Stimulated activated CD8-positive, alpha-beta memory T cell treated with anti-CD3 and anti-CD28 coated beads, Interleukin-12 subunit alpha, Interleukin-12 subunit beta, amount 100 ng/mL, for 4 hours (primary cell): ENCODE measurements around the gene LECT2.

Experiments used
- DNase-seq: peaks from one replicate; pipeline ENCODE4 v3.0.0-alpha.2; 2020; ENCODE audit warnings: low read depth

LECT2 gene

DNA sequence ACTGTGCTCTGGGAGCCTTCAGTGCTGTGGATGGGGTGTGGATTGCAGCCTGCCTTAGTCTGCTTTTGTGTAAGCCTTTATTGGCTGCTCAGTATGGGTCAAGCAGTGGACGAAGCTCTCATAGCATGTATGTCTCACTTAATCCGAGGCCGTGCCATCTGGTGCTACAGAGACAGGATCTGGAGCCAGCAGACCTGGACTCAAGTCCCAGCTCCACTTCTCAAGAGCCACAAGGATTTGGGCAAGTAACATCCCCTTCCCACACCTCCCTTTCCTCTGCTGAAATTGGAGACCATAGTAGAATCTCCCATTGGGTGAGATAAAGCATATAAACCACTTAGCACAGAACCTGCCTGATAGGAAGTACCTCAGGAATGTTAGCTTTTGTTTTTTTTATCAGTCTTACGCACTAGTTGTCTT lies 23.4 kb upstream of the LECT2 start:
- no peak for DNase-seq

DNA sequence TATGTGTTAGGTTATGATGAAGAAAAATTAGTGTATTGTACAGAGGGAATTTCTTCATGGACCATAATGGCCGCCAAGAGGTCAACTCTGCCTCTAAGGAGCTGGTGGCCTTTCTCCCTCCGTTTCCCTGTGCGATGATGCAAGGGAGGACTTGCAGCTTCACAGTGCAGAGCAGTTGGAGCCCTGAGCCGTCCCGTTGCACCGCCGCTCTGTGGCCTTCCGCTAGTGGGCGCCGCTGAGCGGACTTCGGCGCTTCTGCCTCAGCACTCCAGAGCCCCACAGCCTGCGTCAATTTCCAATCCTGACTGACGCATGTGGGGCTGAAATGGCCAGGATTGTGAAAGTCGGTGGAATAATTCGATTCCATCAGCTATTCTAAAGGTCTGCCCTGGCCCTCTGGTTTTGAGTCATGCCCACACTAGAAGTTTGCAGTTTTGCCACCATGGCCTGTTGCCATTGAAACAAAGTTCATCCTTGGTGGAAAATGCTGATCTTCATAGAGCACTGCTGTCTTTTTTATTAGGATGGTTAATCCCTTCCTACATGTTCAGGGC lies 22.7 kb upstream of the LECT2 start:
- no peak for DNase-seq

- no peak for DNase-seq
These were observed 21.4 kb upstream of the LECT2 start for GRCh38 chr5:135976216-135976615.

- no peak for DNase-seq
These were observed 20.3 kb upstream of the LECT2 start for GRCh38 chr5:135975122-135975521.

DNA sequence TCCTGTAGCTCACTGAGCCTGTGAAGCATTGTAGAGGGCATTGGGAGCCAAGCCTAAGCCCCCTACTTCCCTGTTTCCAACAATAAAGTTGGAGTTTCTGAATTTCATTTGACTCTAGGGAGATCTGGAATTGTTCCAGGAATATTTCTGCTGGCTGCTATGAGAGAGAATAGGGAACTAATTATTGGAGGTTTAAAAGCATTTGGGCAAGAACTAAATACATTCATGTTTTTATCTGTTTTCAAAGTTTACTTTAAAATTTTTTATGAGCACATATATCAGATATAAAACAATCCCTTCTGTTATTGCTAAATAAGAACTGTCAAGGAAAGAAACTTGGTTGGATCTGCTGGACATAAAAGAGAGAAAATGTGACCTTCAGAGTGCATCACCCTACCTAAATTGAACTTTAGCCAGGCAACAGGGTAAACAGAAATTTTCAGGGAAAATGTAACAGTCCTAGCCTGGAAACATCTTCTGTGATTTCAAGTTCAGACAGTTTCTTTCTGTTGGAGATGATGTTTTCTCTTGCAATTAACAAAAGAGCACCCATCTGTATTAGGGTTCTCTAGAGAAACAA lies 19.3 kb upstream of the LECT2 start:
- DNase-seq, result no peak

DNA sequence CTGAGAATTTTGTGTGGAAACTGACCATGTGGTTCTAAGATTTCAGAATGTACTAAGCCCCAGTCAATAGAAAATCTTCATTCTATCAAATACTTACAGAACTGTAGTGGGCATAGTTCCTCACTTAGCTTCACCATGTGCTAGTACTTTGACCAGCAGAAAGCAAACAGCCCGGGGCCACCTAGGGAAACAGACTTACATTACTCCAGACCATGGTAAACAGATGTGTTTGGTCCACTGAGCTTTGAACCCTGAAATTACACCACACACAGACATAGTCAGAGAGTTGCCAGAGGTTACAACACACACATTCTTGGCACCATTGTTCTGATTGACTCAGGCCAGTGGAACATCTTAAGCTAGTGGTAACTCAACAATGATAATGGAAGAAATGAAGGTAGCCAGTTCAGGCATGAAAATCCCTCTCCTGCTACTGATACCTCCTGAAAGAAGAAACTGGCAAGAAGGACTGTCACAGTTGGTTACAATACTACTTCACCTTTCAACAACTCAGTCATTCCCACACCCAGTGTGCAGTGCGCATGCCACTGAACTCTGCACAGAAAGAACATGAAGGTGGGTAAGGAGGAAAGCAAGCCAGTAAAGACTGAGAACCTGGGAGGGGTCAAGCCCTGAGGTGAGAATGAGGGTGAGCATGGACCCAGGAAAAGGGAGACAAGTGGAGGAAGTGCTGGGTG lies 18.7 kb upstream of the LECT2 start:
- DNase-seq, result no peak

GRCh38 chr5:135971701-135972100 lies 16.9 kb upstream of the LECT2 start:
- no peak for DNase-seq

GRCh38 chr5:135966790-135967189 lies 12.0 kb upstream of the LECT2 start:
- DNase-seq, result no peak

DNA sequence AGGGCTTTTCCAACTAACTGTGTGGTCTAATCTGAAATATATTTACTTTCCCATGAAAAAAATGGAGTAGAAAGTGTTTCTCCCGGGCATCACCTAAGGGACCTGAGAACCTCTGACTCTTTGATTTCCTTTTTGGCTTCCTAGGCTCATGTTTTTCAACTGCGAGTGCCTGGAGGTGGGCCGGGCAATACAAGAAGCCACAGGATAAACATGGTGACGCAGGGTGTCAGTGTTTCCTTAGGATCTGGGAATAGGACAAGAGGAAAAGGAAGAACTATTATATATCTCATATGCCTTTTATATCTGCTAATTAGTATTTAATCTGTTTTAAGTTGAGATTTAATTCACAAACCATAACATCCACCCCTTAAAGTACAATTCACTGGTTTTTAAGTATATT lies 11.4 kb upstream of the LECT2 start:
- no peak for DNase-seq

GRCh38 chr5:135965504-135965903 lies 10.7 kb upstream of the LECT2 start:
- DNase-seq, result no peak

GRCh38 chr5:135964670-135965320 lies 10.0 kb upstream of the LECT2 start:
- no peak for DNase-seq

DNA sequence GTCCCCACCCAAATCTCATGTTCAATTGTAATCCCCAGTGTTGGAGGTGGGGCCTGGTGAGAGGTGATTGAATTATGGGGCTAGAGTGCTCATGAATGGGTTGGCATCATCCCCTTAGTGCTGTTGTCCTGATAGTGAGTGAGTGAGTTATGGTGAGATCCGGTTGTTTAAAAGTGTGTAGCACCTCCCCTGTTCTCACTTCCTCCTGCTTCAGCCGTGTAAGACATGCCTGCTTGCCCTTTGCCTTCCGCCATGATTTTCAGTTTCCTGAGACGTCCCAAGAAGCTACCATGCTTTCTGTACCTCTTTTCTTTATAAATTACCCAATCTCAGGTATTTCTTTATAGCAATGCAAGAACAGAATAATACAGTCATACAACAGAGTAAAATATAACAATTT lies 742 bp upstream of the LECT2 start:
- no peak for DNase-seq

DNA sequence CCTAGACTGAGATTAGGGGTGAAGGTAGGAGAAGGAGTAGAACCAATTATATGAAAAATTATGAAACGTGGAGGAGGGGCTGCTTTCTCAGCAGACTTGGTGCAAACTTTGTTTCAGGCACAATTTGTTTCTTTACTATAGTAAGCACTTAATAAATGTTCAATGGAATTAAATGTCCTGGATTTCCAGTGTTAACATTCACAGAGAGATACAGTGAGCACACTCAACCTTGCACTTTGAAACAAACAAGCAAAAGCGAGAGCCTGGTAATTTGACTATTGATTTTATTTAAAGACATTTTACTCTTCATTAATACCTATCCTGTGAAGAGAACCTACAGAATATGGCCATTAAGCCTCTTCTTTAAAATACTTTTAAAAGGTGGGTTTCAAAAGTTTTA lies 933 bp downstream of the LECT2 start:
- DNase-seq, result no peak

GRCh38 chr5:135952683-135953082 lies 2.1 kb downstream of the LECT2 start:
- DNase-seq, result no peak

GRCh38 chr5:135951807-135952206 lies 3.0 kb downstream of the LECT2 start:
- no peak for DNase-seq

- no peak for DNase-seq
These were observed 3.5 kb downstream of the LECT2 start for GRCh38 chr5:135951257-135951656.

DNA sequence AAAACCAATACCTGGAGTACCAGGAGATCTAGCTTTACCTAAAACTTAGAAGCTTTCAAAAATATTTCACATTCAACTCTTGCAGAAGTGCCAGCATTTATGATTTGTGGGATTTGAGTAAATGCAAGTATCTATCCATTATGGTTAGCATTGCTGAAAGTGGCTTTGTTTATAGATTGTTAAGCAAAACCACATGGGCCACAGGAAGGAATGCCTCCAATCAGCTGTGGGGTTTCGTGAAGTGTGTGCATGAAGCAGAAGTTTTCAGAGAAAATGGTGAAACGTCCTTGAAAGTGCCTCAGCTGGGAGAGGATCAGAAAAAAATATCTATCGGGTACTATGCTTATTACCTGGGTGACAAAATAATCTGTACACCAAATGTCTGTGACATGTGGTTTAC lies 4.2 kb downstream of the LECT2 start:
- no peak for DNase-seq

DNA sequence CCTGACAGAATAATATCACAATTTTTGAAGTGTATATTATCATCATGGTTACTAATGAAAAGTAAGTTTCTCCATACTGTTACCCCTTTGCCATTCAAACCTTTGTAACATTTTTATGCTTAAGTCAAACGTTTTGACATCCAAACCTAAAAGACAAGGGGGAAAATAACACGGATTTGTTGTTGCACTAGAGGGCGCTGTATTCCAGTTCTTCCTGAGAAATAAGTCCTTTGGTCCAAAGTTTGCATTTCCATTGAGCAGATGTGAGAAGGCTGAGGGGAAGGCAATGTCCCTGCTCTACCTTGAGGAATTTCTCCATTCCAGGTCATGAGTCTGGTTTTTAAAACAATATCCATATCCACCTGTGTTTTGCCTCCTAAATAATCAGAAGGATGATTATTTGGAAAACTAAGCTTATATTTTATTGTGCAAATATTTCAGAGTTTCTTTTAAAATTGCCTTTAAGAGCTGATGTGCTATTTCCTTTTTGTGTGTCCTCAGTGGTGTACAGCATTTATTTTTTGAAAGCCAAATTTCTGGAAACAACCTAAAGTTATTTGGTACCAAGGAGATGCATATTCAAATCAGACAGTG lies 9.7 kb downstream of the LECT2 start:
- DNase-seq, result no peak

GRCh38 chr5:135944564-135944963 lies 10.2 kb downstream of the LECT2 start:
- DNase-seq, result no peak

DNA sequence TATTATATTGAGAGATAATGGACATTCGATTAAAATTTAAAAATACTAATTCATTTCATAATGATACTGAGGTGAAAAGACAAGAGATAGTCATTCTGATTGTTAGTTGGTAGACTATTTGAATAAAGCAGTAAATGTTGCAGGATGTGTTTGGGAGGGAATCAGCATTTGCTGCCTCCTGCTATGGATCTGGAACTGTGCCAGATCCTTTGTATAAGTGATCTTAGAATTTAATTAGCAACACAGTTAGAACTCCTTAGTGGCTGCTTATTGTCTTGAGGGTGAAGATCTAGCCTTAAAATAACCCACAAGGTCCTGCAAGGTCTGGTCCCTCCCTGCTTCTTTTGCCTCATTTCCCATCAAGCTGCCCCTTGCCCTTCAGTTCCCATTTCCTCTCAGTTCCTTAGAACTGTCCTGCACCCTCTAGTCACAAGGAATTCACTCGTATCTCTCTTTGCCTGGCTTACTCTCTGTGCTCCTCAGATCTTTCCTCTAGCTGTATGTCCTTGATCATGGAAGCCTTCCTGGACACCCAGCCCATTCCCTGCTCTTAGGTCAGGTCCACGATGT lies 12.5 kb downstream of the LECT2 start:
- no peak for DNase-seq

DNA sequence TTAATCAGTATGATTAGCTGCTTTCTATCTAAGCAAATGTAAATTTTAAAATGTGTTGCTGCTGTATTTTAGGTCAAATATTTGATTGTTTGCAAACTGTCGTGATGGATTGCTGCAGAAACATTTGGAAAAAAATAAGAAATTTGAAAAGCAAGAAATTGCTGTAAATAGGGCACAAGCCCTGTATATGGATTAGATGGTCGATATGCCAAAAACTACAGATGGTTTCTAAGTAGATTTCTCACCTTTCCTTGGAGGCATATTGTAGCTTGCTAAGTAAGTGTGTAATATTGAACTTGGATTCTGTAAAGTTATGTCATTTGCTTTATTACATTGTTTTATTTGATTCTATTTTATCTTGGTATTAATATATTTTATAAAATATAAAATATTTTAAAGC lies 13.1 kb downstream of the LECT2 start:
- no peak for DNase-seq

DNA sequence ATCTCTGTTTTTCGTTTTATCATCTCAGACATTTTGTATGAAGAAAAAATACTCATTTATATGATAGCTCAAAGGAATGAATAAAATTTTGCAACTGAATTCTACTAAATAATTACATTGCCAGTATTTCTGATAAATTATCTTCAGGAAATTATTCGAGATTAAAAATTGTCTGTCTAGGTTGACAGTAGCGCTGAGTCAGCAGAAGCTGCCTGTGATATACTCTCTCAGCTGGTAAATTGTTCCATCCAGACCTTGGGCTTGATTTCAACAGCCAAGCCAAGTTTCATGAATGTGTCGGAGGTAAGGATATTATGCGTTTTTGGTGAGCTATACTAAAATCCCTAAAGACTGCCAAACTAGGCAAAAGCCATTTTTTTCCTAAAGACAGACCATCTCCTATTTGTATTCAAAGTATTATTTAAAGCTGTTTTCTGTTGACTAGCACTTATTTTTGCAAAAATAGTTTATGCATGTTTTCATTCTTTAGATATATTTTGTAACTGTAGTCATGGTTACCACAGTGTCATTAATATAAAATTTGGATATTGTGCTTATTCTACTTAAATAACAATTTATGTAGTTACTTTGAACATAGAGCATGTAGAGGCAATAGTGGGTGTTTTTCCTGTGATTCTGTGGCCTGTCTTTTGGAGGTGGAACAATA lies 17.4 kb downstream of the LECT2 start:
- DNase-seq, result no peak
